Neural cell (in vitro differentiated cells): Measurements from ENCODE around the gene LAGE3. TPM values are rescaled to one million over a fixed set of nuclear protein-coding genes. Genes with fewer than 3 reads are reported as not detected.

Experiments used
- H2AFZ ChIP-seq: fragments of 200-600, 300-800 bp; sonication (generic), shearing (Covaris generic); 2 replicates; pipeline ENCODE4 v1.6.0; 2014; ENCODE audit warnings: low read depth, mild to moderate bottlenecking, antibody characterized with exemption, low read length, moderate library complexity
- H3F3A ChIP-seq: fragments of 200-600 bp; shearing (Covaris generic); 2 replicates; pipeline ENCODE4 v1.6.1; 2016; ENCODE audit warnings: mild to moderate bottlenecking, moderate library complexity, mixed read lengths, antibody characterized with exemption, low read length; ENCODE audit not compliant: insufficient read depth, poor library complexity, severe bottlenecking
- H3K27ac ChIP-seq: fragments of 200-600, 300-800 bp; sonication (generic), shearing (Covaris generic); 2 replicates; pipeline ENCODE4 v1.5.1; 2014; ENCODE audit warnings: mild to moderate bottlenecking, low read length, moderate library complexity
- H3K27me3 ChIP-seq: fragments of 300-800, 200-600 bp; sonication (generic), shearing (Covaris generic); 2 replicates; pipeline ENCODE4 v1.6.0; 2014; ENCODE audit warnings: mild to moderate bottlenecking, low read depth, low read length, moderate library complexity; ENCODE audit not compliant: insufficient read depth
- H3K36me3 ChIP-seq: fragments of 300-800, 200-600 bp; sonication (generic), shearing (Covaris generic); 2 replicates; pipeline ENCODE4 v1.5.1; 2014; ENCODE audit warnings: mild to moderate bottlenecking, antibody characterized with exemption, low read length, moderate library complexity; ENCODE audit not compliant: insufficient read depth
- H3K4me2 ChIP-seq: fragments of 300-800, 200-600 bp; sonication (generic), shearing (Covaris generic); 2 replicates; pipeline ENCODE4 v1.6.0; 2014; ENCODE audit warnings: mild to moderate bottlenecking, low read length
- H3K4me3 ChIP-seq: fragments of 300-800, 200-600 bp; sonication (generic), shearing (Covaris generic); 2 replicates; pipeline ENCODE4 v1.5.1; 2014; ENCODE audit warnings: mild to moderate bottlenecking, low read length, moderate library complexity
- H3K79me2 ChIP-seq: fragments of 200-600 bp; shearing (Covaris generic); replicated peaks from 2 replicates; pipeline ENCODE4 v1.6.0; 2014; ENCODE audit warnings: mild to moderate bottlenecking, low read length, moderate library complexity; ENCODE audit not compliant: insufficient read depth
- H3K9ac ChIP-seq: fragments of 300-800, 200-600 bp; sonication (generic), shearing (Covaris generic); 2 replicates; pipeline ENCODE4 v1.6.1; 2016; ENCODE audit warnings: mild to moderate bottlenecking, low read length, mixed read lengths
- H3K9me2 ChIP-seq: fragments of 200-600 bp; shearing (Covaris generic); 2 replicates; pipeline ENCODE4 v1.6.1; 2016; ENCODE audit warnings: mild to moderate bottlenecking, low read length, mixed read lengths; ENCODE audit not compliant: insufficient read depth
- H3K9me3 ChIP-seq: fragments of 200-600, 300-800 bp; sonication (generic), shearing (Covaris generic); 2 replicates; pipeline ENCODE4 v1.6.1; 2016; ENCODE audit warnings: mild to moderate bottlenecking, mixed run types, low read length, moderate library complexity, mixed read lengths
- H4K20me1 ChIP-seq: fragments of 200-600 bp; shearing (Covaris generic); 2 replicates; pipeline ENCODE4 v1.6.1; 2016; ENCODE audit warnings: mild to moderate bottlenecking, mixed run types; ENCODE audit not compliant: insufficient read depth
- EP300 ChIP-seq: fragments of 450-650 bp; conservative IDR thresholded peaks from 2 replicates; pipeline ENCODE4 v1.6.1; 2014; ENCODE audit warnings: antibody characterized with exemption, mild to moderate bottlenecking, moderate library complexity; ENCODE audit not compliant: poor library complexity, severe bottlenecking
- EZH2 ChIP-seq: fragments of 200-600, 300-800 bp; shearing (Covaris generic), sonication (generic); IDR thresholded peaks from 2 replicates; pipeline ENCODE4 v1.6.1; 2014; ENCODE audit warnings: antibody characterized with exemption, low read length, borderline replicate concordance, mild to moderate bottlenecking; ENCODE audit not compliant: insufficient read depth, poor library complexity, severe bottlenecking
- MXI1 ChIP-seq: fragments of 450-650 bp; conservative IDR thresholded peaks from 2 replicates; pipeline ENCODE4 v1.6.1; 2014; ENCODE audit warnings: antibody characterized with exemption, mild to moderate bottlenecking; ENCODE audit not compliant: poor library complexity, severe bottlenecking
- POLR2AphosphoS5 ChIP-seq: IDR thresholded peaks from 2 replicates; pipeline ENCODE4 v1.6.1; 2012
- RAD21 ChIP-seq: fragments of 450-650 bp; conservative IDR thresholded peaks from 2 replicates; pipeline ENCODE4 v1.6.1; 2014; ENCODE audit warnings: antibody characterized with exemption, mild to moderate bottlenecking, moderate library complexity
- SMC3 ChIP-seq: fragments of 450-650 bp; conservative IDR thresholded peaks from 2 replicates; pipeline ENCODE4 v1.6.1; 2014; ENCODE audit warnings: antibody characterized with exemption, mild to moderate bottlenecking, moderate library complexity; ENCODE audit not compliant: poor library complexity
- TAF1 ChIP-seq: IDR thresholded peaks from 2 replicates; pipeline ENCODE4 v1.6.1; 2012; ENCODE audit warnings: low read depth
- polyA plus RNA-seq: library from polyadenylated mRNA; depleted of rRNA; stranded (reverse); fragments of >200 nt; gene quantifications from 2 replicates; pipeline ENCODE4 v1.2.3, GENCODE V29; 2014
- TF ChIP-seq, protein P1 (sequence below): fragments of 450-650 bp; IDR thresholded peaks from 2 replicates; pipeline ENCODE4 v1.5.1; 2014; ENCODE audit warnings: antibody characterized with exemption, mild to moderate bottlenecking, moderate library complexity; ENCODE audit not compliant: poor library complexity, severe bottlenecking
- TF ChIP-seq, protein P2 (sequence below): IDR thresholded peaks from 2 replicates; pipeline ENCODE4 v1.6.1; 2012; ENCODE audit warnings: borderline replicate concordance

LAGE3 gene
- polyA plus RNA-seq, 1 donor from 2014 or later = 37.3 TPM

DNA sequence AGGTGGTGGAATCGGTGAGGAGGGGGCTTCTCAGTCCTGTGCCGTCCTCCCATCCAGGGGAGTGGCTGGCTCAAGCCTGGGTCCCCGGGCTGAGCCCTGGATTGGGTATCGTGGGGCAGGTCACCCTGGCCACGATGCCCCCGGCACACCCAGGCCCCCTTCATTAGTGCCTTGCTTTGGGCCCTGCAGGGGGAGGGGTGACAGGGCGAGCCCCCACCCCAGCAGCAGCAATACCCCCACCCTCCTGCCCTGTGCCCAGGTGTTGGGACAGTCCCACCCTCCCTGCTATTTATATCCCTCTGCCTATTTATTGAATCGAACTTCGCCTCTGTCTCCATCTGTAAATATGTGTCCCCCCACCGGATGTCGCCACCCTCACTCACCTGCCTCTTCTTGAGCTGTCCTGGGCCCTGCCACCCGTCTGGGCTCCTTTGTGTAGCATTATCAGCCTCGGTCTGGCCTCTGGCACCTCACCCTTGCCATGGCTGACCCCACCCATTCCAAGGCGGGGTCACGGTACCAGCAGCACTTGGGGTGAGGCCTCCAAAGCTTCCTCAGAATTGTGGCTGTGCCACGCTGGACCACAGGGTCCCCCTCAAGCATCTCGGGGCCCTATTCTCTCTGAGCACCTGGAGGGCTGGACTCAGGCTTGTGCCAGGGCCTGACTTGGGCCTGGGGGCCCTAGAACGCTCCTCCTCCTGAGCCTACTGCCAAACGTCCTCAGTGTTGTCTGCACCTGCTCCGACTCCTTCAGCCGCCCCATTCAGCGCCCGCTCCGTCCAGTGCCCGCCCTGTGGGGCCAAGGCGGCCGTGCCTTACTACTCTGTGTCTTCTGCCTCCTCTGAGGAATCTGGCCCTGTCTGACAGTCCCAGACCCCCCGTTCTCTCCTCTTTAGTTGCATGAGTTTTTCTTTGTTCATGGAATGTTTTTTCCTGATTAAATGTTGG is 6.1 kb downstream of the LAGE3 start:
- Histone ChIP-seq H3K4me3 (no peak overlapping the region), H3K9me3 (no peaks in the 10 kb centered on the region), H3K79me2 (no peaks in the 10 kb centered on the region), H3F3A (no peaks in the 10 kb centered on the region), H3K9ac (no peak overlapping the region), H3K4me2 (no peak overlapping the region), H3K36me3 (no peaks in the 10 kb centered on the region), H3K27me3 (no peaks in the 10 kb centered on the region), H2AFZ (no peak overlapping the region), H3K27ac (no peak overlapping the region), H3K9me2 (no peaks in the 10 kb centered on the region), H4K20me1 (no peaks in the 10 kb centered on the region)
- TF ChIP-seq, protein P1, sequence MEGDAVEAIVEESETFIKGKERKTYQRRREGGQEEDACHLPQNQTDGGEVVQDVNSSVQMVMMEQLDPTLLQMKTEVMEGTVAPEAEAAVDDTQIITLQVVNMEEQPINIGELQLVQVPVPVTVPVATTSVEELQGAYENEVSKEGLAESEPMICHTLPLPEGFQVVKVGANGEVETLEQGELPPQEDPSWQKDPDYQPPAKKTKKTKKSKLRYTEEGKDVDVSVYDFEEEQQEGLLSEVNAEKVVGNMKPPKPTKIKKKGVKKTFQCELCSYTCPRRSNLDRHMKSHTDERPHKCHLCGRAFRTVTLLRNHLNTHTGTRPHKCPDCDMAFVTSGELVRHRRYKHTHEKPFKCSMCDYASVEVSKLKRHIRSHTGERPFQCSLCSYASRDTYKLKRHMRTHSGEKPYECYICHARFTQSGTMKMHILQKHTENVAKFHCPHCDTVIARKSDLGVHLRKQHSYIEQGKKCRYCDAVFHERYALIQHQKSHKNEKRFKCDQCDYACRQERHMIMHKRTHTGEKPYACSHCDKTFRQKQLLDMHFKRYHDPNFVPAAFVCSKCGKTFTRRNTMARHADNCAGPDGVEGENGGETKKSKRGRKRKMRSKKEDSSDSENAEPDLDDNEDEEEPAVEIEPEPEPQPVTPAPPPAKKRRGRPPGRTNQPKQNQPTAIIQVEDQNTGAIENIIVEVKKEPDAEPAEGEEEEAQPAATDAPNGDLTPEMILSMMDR = no peak
- TF ChIP-seq, protein P2, sequence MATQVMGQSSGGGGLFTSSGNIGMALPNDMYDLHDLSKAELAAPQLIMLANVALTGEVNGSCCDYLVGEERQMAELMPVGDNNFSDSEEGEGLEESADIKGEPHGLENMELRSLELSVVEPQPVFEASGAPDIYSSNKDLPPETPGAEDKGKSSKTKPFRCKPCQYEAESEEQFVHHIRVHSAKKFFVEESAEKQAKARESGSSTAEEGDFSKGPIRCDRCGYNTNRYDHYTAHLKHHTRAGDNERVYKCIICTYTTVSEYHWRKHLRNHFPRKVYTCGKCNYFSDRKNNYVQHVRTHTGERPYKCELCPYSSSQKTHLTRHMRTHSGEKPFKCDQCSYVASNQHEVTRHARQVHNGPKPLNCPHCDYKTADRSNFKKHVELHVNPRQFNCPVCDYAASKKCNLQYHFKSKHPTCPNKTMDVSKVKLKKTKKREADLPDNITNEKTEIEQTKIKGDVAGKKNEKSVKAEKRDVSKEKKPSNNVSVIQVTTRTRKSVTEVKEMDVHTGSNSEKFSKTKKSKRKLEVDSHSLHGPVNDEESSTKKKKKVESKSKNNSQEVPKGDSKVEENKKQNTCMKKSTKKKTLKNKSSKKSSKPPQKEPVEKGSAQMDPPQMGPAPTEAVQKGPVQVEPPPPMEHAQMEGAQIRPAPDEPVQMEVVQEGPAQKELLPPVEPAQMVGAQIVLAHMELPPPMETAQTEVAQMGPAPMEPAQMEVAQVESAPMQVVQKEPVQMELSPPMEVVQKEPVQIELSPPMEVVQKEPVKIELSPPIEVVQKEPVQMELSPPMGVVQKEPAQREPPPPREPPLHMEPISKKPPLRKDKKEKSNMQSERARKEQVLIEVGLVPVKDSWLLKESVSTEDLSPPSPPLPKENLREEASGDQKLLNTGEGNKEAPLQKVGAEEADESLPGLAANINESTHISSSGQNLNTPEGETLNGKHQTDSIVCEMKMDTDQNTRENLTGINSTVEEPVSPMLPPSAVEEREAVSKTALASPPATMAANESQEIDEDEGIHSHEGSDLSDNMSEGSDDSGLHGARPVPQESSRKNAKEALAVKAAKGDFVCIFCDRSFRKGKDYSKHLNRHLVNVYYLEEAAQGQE = no peak
- TF ChIP-seq POLR2AphosphoS5 (no peak), EP300 (no peak), SMC3 (no peak), MXI1 (no peak), RAD21 (no peak), EZH2 (no peak)

DNA sequence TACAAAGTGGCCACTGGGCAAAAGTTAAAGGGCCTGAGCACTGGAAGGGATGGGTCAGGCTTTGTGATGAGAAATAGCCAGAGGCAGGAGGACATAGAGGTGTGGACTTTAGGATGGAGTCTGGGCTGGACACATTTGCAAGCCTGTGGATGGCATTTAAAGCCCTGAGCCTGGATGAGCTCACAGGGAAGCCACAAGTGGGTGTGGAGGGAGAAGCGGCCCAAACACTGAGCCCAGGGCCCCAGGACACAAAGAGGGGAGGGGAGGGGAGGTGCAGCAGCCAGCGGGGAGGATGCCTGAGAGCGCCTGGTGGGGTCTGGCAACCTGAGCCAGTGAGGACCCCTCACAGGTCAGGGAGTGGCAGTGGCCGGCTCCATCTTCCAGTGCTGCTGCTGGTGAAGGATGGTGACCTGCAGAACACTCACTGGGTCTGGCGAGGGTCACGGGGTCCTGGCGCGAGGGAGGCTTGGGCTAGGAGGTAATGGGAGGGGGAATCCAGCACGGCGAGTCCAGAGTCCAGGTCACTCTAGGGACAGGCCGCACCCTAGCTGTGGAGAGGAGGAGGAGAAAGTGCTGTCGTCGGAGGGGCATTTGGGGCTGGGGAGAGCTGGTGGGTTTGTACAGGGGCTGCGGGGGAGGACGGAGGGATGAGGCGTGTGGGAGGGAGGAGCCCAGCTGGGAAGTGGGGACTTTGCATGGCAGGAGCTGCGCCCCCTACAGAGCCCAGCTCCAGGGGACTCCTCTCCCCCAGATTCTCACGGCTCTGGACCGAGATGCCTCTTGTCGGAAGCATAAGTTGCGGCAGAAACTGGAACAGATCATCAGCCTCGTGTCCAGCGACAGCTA is 7.0 kb downstream of the LAGE3 start:
- Histone ChIP-seq H2AFZ (no peak overlapping the region), H3K27me3 (no peaks in the 10 kb centered on the region), H3K36me3 (no peaks in the 10 kb centered on the region), H3K9ac (no peak overlapping the region), H3F3A (no peaks in the 10 kb centered on the region), H3K79me2 (no peaks in the 10 kb centered on the region), H4K20me1 (no peaks in the 10 kb centered on the region), H3K27ac (no peak overlapping the region), H3K4me2 (no peak overlapping the region), H3K4me3 (no peak overlapping the region), H3K9me3 (no peaks in the 10 kb centered on the region), H3K9me2 (no peaks in the 10 kb centered on the region)
- TF ChIP-seq TAF1 (no peak), RAD21 (no peak), EP300 (no peak), SMC3 (no peak), EZH2 (no peak), POLR2AphosphoS5 (no peak), MXI1 (no peak)
- TF ChIP-seq, protein P2 = no peak
- TF ChIP-seq, protein P1 = no peak
